Transverse colon (tissue), 4 donors: ENCODE measurements around the gene PCDHB16. TPM values are rescaled to one million over a fixed set of nuclear protein-coding genes. Genes with fewer than 3 reads are reported as not detected.
"Not testable (repeated sequence)": the region's sequence is repeated elsewhere in the genome, so short reads cannot be mapped to it uniquely, and the experiment has no call there.

Experiments
- DNase-seq: peaks from one replicate; pipeline ENCODE4 v3.0.0-alpha.2; 2019
- H3K27ac ChIP-seq, 4 donors: fragments of 200-600 bp; sonication (generic); 2 replicates each; pipeline ENCODE4 v1.5.1; 2016 to 2018; ENCODE audit warnings: inconsistent platforms in 4 of 4
- H3K27me3 ChIP-seq: fragments of 200-600 bp; sonication (generic); 2 replicates; pipeline ENCODE4 v1.5.1; 2017; ENCODE audit warnings: inconsistent platforms
- H3K36me3 ChIP-seq, 4 donors: fragments of 200-600 bp; sonication (generic); 2 replicates each; pipeline ENCODE4 v1.5.1; 2017 to 2019; ENCODE audit warnings: inconsistent platforms in 4 of 4
- H3K4me1 ChIP-seq, 4 donors: fragments of 200-600 bp; sonication (generic); 2 replicates each; pipeline ENCODE4 v1.5.1; 2017 to 2020; ENCODE audit warnings: inconsistent platforms in 4 of 4
- H3K4me3 ChIP-seq, 4 donors: fragments of 200-600 bp; sonication (generic); 1 replicate in 1 of 4; 2 replicates in 3 of 4; pipeline versions ENCODE4 v1.5.1 to v1.6.1; 2017 to 2019; ENCODE audit warnings: inconsistent platforms in 4 of 4
- H3K9me3 ChIP-seq, 2 donors: fragments of 200-600 bp; sonication (generic); 2 replicates each; pipeline ENCODE4 v1.5.1; 2017 to 2019; ENCODE audit warnings: inconsistent platforms in 2 of 2
- CTCF ChIP-seq, 5 experiments: fragments of 200-600 bp in 3 of 5; fragments of 450-650 bp in 2 of 5; sonication (generic) in 3 of 5; IDR thresholded peaks; 1 replicate in 2 of 5; 2 replicates in 3 of 5; pipeline ENCODE4 v1.5.1; 2016 to 2017; ENCODE audit warnings: antibody characterized with exemption in 5 of 5, inconsistent platforms in 3 of 5, mild to moderate bottlenecking in 2 of 5, moderate library complexity in 1 of 5
- EP300 ChIP-seq: sonication (generic); formaldehyde crosslinking; IDR thresholded peaks from one replicate; pipeline ENCODE4 v1.6.1; 2017; ENCODE audit warnings: antibody characterized with exemption, low read depth
- POLR2A ChIP-seq: fragments of 450-650 bp; IDR thresholded peaks from one replicate; pipeline ENCODE4 v1.6.1; 2016; ENCODE audit warnings: antibody characterized with exemption, mild to moderate bottlenecking, moderate library complexity
- POLR2AphosphoS5 ChIP-seq, 3 donors: sonication (generic); formaldehyde crosslinking; IDR thresholded peaks; one replicate each; pipeline ENCODE4 v1.6.1; 2016; ENCODE audit warnings: antibody characterized with exemption in 3 of 3
- WGBS, 2 donors: methylation state at CpG; one replicate each; pipeline ENCODE4 v1.1.5; 2018; ENCODE audit warnings: low coverage in 1 of 2; 5-methylcytosine and 5-hydroxymethylcytosine counted together
- in situ Hi-C, 4 donors: fragments of 200-750 bp; cut with MboI; loops; one replicate each; pipeline versions ENCODE4 v1.15.0 to v1.15.1; 2017; ENCODE audit warnings: low sequenced_read_pairs in 3 of 4, low pct_ligation_motif_present in 1 of 4, low pct_unique_long_range_greater_than_20kb in 1 of 4
- intact Hi-C: fragments of 100-400 bp; cut with DNase I; formaldehyde crosslinking; loops from one replicate; pipeline ENCODE4 v1.15.1; 2023; ENCODE audit warnings: low total_unique reads
- total RNA-seq, 4 donors: library from RNA; depleted of rRNA; stranded (reverse); fragments of >200 nt; gene quantifications; one replicate each; pipeline ENCODE4 v1.1.0, GENCODE V29; 2016

PCDHB16 gene
- 1 to 10 TPM in 1 of 4 donors, under 1 TPM in 3; 0.20 to 1.6 (median 0.65) TPM for total RNA-seq

GRCh38 chr5:141182248-141182647 lies at the start of gene PCDHB16:
PCDHB16 (plus strand) TSS chr5:141182387; CDS start chr5:141182560, 173 bp downstream.
- TF ChIP-seq CTCF (IDR thresholded peaks at IDR 0.05) (peak in 1 of 5 experiments; percentile 4), EP300 (no peak)
- no peak for DNase-seq
- no peak within 1 kb of the TSS for H3K27ac ChIP-seq
- no peaks in the 10 kb centered on the region for H3K4me1 ChIP-seq
- WGBS, 2 donors, result 10 to 38% methylated on average over 9 to 13 of the region's 13 CpGs
- H3K27me3 ChIP-seq, result peaks cover 9% of the 10 kb centered on the region
- H3K36me3 ChIP-seq, result no peaks in the 10 kb centered on the region
- intact Hi-C loops (no loop called here), in situ Hi-C loops (no loop called here)
- peak within 1 kb of the TSS in 2 of 4 donors; percentile 9 to 14 for H3K4me3 ChIP-seq
- H3K9me3 ChIP-seq, result peaks cover 23 to 26% of the 10 kb centered on the region in 2 donors

- TF ChIP-seq POLR2A (no peak), POLR2AphosphoS5 (IDR thresholded peaks at IDR 0.05) (no peak), CTCF (IDR thresholded peaks at IDR 0.05) (no peak), EP300 (no peak)
- H3K36me3 ChIP-seq, result no peaks in the 10 kb centered on the region
- H3K27me3 ChIP-seq, result no peaks in the 10 kb centered on the region
- in situ Hi-C loops (no loop called here), intact Hi-C loops (no loop called here)
- H3K4me3 ChIP-seq, result peak within 1 kb of the TSS in 3 of 4 donors; percentile 6 to 18 (median 8)
- peaks cover 22 to 56% of the 10 kb centered on the region in 2 donors for H3K9me3 ChIP-seq
- H3K27ac ChIP-seq, result no peak within 1 kb of the TSS
- no peak for DNase-seq
- no peaks in the 10 kb centered on the region for H3K4me1 ChIP-seq
- whole genome bisulfite sequencing, 2 donors, result 47% methylated on average over 16 to 22 of the region's 22 CpGs
Measured at GRCh38 chr5:141135030-141135717, 47.0 kb upstream of the PCDHB16 start, which contains the start of gene PCDHB5. PCDHB5 (plus strand) TSS chr5:141135206; CDS start chr5:141135435, 229 bp downstream.

- H3K27ac ChIP-seq, result no peak overlapping the region
Measured at GRCh38 chr5:141135718-141136266, 46.4 kb upstream of the PCDHB16 start.

GRCh38 chr5:141137346-141137745 lies 44.8 kb upstream of the PCDHB16 start:
- H3K27me3 ChIP-seq, H3K36me3 ChIP-seq, in situ Hi-C loops, DNase-seq, intact Hi-C loops, H3K27ac ChIP-seq, H3K4me3 ChIP-seq, H3K4me1 ChIP-seq: not testable (repeated sequence)
- 72% methylated on average over 32 of the region's 34 CpGs; no CpG with 5 or more reads in 1 of the 2 donors for WGBS, 2 donors
- H3K9me3 ChIP-seq, result peaks cover 22 to 51% of the 10 kb centered on the region in 2 donors

More at GRCh38 chr5:141135718-141136266, 46.4 kb upstream of the PCDHB16 start:
- Histone ChIP-seq H3K27me3 (no peaks in the 10 kb centered on the region), H3K4me1 (no peaks in the 10 kb centered on the region), H3K4me3 (peak overlapping the region in 1 of 4 donors; percentile 18), H3K9me3 (peaks cover 22 to 50% of the 10 kb centered on the region in 2 donors), H3K36me3 (no peaks in the 10 kb centered on the region)
- intact Hi-C loops (no loop called here), in situ Hi-C loops (no loop called here)
- no peak for DNase-seq
- TF ChIP-seq POLR2AphosphoS5 (IDR thresholded peaks at IDR 0.05) (no peak), EP300 (no peak), CTCF (IDR thresholded peaks at IDR 0.05) (no peak), POLR2A (no peak)
- WGBS, 2 donors, result 73 to 84% methylated on average over 10 to 19 of the region's 19 CpGs
